ENCODE measurements around the gene B9D1.

GRCh38 chr17:19294443-19294842 is 68.1 kb downstream of the B9D1 start:
- TF ChIP-seq CTCF (IDR thresholded peaks at IDR 0.05) (no peak), POLR2A (IDR thresholded peaks at IDR 0.05) (no peak)
